HG02610 (cell line): ENCODE measurements around the gene IRAK2.
"Not testable (repeated sequence)": the region's sequence is repeated elsewhere in the genome, so short reads cannot be mapped to it uniquely, and the experiment has no call there.

ENCODE experiments used
- ATAC-seq: cut with Tn5 transposase; IDR thresholded peaks from one replicate; pipeline ENCODE4 v1.9.1; 2021; ENCODE audit warnings: mild to moderate bottlenecking, moderate library complexity; ENCODE audit not compliant: unreplicated experiment

IRAK2 gene, protein sequence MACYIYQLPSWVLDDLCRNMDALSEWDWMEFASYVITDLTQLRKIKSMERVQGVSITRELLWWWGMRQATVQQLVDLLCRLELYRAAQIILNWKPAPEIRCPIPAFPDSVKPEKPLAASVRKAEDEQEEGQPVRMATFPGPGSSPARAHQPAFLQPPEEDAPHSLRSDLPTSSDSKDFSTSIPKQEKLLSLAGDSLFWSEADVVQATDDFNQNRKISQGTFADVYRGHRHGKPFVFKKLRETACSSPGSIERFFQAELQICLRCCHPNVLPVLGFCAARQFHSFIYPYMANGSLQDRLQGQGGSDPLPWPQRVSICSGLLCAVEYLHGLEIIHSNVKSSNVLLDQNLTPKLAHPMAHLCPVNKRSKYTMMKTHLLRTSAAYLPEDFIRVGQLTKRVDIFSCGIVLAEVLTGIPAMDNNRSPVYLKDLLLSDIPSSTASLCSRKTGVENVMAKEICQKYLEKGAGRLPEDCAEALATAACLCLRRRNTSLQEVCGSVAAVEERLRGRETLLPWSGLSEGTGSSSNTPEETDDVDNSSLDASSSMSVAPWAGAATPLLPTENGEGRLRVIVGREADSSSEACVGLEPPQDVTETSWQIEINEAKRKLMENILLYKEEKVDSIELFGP

DNA sequence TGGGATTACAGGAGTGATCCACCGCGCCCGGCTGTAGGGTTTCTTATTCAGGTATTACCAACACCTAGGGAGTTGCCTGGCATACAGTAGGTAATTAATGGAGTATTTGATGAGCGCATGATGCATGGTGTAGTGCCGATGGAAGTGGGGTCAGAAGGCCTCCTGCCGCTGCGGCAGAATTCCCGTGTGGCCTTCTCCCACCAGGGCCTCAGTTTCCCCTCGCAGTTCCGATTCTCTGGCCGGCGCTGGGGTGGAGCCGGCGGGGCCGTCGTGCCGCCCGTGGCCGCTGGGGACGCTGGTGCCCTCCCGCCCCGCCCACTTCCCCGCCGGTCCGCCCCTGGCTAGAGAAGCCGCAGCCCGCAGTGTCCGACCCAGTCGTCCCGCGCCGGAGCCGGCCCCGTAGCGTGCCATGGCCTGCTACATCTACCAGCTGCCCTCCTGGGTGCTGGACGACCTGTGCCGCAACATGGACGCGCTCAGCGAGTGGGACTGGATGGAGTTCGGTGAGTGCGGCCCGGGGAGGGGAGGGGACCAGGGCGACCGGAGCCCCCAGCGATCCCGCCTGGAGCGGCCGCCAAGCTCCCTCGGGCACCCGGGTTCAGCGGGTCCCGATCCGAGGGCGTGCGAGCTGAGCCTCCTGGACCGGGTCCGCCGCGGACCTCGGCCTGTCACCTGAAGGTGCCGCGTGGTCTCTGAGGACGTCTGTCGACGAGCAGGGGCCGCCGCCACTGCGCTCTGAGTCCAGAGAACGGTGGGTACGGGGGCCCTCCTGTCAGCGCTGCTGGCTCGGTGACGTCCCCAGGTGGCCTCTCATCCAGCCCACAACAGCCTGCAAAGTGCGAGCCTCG, at the start of gene IRAK2:
Gene IRAK2 (plus strand): TSS at position 374 of the 848 bp plus-strand sequence. CDS start 36 bp downstream, at position 410.
- peak; percentile 82 for ATAC-seq

DNA sequence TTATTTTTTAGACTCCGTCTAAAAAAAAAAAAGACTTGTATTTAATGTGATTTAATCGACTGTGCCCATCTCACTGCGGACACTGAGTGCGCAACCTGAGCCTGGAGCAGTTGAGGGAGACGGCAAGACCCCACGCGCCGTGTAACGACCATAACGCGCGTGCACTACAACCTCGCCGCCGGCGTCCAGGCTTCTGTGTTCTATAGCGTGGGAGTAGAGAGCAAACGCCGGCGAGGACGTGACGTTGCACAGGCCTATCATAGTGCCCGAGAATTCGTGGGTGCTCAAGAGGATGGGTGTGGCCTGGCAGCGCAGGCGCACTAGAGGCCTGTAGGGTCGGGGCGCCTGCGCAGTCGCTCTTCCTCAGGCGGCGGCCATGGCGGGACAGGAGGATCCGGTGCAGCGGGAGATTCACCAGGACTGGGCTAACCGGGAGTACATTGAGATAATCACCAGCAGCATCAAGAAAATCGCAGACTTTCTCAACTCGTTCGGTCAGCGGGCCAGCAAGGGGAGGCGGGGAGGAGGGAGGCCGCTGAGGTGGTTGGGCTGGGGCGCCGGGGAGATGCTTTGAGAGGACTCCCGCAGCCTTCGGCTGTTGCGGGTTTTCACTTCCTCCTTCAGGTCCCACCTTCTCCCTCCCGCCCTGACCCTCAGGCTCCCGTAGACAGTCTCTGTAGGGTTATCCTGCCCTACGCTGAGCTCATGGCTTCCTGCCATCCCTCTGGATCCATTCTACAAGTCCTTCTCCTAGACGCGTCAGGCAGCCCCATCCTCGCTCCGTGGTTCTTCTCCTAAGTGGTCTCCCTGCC, 49.2 kb upstream of the IRAK2 start, which contains the start of gene BRK1:
Gene BRK1 (plus strand): TSS at position 350 of the 812 bp plus-strand sequence. CDS start 27 bp downstream, at position 377.
- peak; percentile 96 for ATAC-seq

- no peak for ATAC-seq
These were observed 48.6 kb upstream of the IRAK2 start for GRCh38 chr3:10116138-10116460.

DNA sequence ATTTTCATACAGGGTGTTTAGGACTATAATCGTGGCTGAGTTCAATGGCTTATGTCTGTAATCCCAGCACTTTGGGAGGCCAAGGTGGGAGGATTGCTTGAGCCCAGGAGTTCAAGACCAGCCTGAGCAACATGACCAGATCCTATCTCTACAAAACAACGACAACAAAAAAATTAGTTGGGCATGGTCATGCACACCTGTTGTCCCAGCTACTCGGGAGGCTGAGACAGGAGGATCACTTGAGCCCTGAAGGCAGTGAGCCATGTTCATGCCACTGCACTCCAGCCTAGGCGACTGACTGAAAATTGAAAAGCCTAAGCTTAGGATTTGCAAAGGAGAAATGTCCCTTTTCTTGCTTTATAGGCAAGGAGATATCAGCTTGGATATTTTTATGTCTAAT, 47.8 kb upstream of the IRAK2 start:
- no peak for ATAC-seq

GRCh38 chr3:10119376-10119775, 45.3 kb upstream of the IRAK2 start:
- no peak for ATAC-seq

DNA sequence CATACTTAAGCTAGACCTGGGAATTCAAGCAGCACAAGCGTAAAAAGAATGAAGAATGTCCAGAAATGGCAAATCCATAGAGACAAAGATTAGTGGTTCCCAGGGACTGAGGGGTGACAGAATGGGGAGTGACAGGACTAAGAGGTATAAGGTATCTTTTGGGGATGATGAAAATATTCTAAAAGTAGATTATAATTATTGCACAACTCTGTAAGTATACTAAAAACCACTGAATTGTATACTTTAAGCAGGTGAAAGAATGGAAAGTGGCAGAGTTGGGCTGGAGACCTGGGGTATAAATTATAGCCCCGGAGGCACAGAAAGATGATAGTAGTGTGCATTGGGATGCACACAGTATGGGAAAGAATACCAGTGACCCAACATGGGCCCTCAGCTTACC, 43.7 kb upstream of the IRAK2 start:
- no peak for ATAC-seq

GRCh38 chr3:10122724-10123123, 42.0 kb upstream of the IRAK2 start:
- ATAC-seq, result no peak

GRCh38 chr3:10135872-10136271, 28.8 kb upstream of the IRAK2 start:
- not testable (repeated sequence) for ATAC-seq

DNA sequence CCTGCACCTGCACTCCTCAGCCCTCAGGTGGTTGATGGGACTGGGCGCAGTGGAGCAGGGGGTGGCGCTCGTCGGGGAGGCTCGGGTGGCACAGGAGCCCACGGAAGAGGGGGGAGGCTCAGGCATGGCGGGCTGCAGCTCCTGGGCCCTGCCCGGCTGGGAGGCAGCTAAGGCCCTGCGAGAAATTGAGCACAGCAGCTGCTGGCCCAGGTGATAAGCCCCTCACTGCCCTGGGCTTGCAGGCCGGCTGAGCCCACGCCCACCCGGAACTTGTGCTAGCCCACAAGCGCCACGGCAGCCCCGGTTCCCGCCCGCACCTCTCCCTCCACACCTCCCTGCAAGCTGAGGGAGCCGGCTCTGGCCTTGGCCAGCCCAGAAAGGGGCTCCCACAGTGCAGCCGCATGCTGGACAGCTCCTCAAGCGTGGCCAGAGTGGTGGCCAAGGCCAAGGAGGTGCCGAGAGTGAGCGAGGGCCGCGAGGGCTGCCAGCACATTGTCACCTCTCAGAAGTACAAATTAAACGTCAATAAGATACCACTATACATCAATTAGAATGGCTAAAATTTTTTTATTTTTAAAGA, 28.2 kb upstream of the IRAK2 start:
- ATAC-seq, result no peak

- ATAC-seq, result no peak
These were observed 27.5 kb upstream of the IRAK2 start for GRCh38 chr3:10137178-10137577.

DNA sequence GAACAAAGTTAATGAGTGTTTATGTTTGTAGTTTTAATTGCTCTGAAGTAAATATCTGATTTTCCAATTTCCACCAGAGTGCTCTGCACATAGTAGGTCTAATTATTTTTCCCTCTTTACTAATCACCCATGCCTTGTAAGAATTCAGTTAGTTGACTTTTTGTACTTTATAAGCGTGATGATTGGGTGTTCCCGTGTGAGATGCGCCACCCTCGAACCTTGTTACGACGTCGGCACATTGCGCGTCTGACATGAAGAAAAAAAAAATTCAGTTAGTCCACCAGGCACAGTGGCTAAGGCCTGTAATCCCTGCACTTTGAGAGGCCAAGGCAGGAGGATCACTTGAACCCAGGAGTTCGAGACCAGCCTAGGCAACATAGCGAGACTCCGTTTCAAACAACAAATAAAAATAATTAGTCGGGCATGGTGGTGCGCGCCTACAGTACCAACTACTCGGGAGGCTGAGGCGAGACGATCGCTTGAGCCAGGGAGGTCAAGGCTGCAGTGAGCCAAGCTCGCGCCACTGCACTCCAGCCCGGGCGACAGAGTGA, 23.6 kb upstream of the IRAK2 start:
- no peak for ATAC-seq

GRCh38 chr3:10142707-10143560, 21.8 kb upstream of the IRAK2 start:
- no peak for ATAC-seq

GRCh38 chr3:10145685-10146084, 19.0 kb upstream of the IRAK2 start:
- ATAC-seq, result no peak

- ATAC-seq, result no peak
These were observed 15.5 kb upstream of the IRAK2 start for GRCh38 chr3:10149226-10149625.

DNA sequence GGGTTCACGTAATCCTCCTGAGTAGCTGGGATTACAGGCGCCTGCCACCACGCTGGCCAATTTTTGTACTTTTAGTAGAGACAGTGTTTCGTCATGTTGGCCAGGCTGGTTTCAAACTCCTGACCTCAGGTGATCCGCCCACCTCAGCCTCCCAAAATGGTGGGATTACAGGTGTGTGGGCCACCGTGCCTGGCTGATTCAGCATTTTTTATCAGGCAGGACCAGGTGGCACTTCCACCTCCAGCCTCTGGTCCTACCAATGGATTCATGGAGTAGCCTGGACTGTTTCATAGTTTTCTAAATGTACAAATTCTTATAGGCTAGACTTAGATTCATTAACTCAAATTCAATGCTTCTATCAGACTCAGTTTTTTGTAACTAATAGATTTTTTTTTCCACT, 13.7 kb upstream of the IRAK2 start:
- no peak for ATAC-seq

- ATAC-seq, result no peak
These were observed 10.2 kb upstream of the IRAK2 start for GRCh38 chr3:10154335-10155122.

- no peak for ATAC-seq
These were observed 9.6 kb upstream of the IRAK2 start for GRCh38 chr3:10155123-10155472.

DNA sequence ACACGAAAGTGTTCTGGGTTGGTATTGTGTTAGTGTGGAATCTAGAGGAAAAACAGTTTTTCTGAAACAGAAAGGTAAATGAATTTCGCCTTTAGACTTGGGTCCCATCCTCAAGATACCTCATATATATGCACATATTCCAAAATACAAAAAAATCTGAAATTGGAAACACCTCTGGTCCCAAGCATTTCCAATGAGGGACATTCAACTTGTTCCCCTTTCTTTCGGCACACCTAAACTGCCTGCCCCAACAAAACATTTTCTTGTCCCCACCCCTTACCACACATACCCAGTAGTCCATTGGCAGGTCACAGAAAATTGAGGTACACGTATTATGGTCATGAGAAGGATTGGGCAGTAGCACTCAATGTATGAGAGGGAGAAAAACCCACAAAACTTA, 9.1 kb upstream of the IRAK2 start:
- no peak for ATAC-seq
